Colonic mucosa (tissue), 2 donors: ENCODE data around the gene TSPAN13. TPM values are rescaled to one million over a fixed set of nuclear protein-coding genes. Genes with fewer than 3 reads are reported as not detected.

Experiments
- total RNA-seq, 2 donors: library from RNA; stranded (reverse); fragmentation: NEBNext Ultra II Directional in 1 of 2; extraction: Animal tissue kit (Norgen Biotek cat#: 25700) in 1 of 2; gene quantifications; one replicate each; pipeline ENCODE4 v1.2.1, GENCODE V29; 2021
- donor health status: DM: no; HTN: no; CAD: no.
- donor health status: DM: no; HTN: no; CAD: no.

The TSPAN13 gene
- total RNA-seq, 2 donors from 2014 or later: 151 to 156 TPM

Other genes starting within 250 kb of the TSPAN13 start
- gene LRRC72, start 226.9 kb upstream of the TSPAN13 start, total RNA-seq: not detected
- gene ANKMY2, start 108.0 kb upstream of the TSPAN13 start, total RNA-seq: 10 to 100 TPM; 17.8 to 31.4 TPM
- 10 to 100 TPM; 56.1 to 73.8 TPM for gene BZW2, start 107.6 kb upstream of the TSPAN13 start, total RNA-seq
- 1,000 to 10,000 TPM; 1,572 to 2,751 TPM for gene AGR2, start 51.2 kb downstream of the TSPAN13 start, total RNA-seq
- gene AGR3, start 128.2 kb downstream of the TSPAN13 start, total RNA-seq: 100 to 1,000 TPM; 144 to 197 TPM